HCT116 (cell line): ENCODE measurements around the gene STX1B. TPM values are rescaled to one million over a fixed set of nuclear protein-coding genes. Genes with fewer than 3 reads are reported as not detected.

ENCODE experiments used
- ATAC-seq: fragments of 200-7000 bp; cut with Tn5 transposase; 2 replicates; pipeline ENCODE4 v1.9.1; 2020; ENCODE audit warnings: mild to moderate bottlenecking, moderate library complexity
- BruUV-seq: library from RNA; stranded (reverse); fragments of 400-500 nt; replicated peaks from 2 replicates; lab custom pipeline; 2021; lab: Mats Ljungman, UMichigan
- CTCF ChIA-PET: fragments of 300-600 bp; sonication (Branson Sonifier 250); formaldehyde crosslinking; loops from one replicate; lab custom pipeline; 2021; ENCODE audit warnings: antibody characterized with exemption; lab: Charles Lee
- POLR2A ChIA-PET: fragments of 300-600, 350-600 bp; sonication (Branson Sonifier 250); formaldehyde crosslinking; loops from one replicate; lab custom pipeline; 2021; ENCODE audit warnings: antibody characterized with exemption; lab: Charles Lee
- RAD21 ChIA-PET, 2 experiments: fragments of 300-600 bp; sonication (Branson Sonifier 250); formaldehyde crosslinking; loops; one replicate each; lab custom pipeline; 2023; ENCODE audit warnings: low total read pairs in 2 of 2; ENCODE audit not compliant: uncharacterized antibody in 2 of 2, unreplicated experiment in 2 of 2, low non-redundant PET in 1 of 2; lab: Charles Lee
- DNase-seq: peaks from one replicate; pipeline ENCODE4 v3.0.0-alpha.2; 2010; ENCODE audit warnings: low read depth, low spot score
- H2AFZ ChIP-seq: fragments of 200-600 bp; shearing (Covaris generic), sonication (generic); 2 replicates; pipeline ENCODE4 v1.6.1; 2017; ENCODE audit warnings: low read depth, mixed run types, mixed read lengths, antibody characterized with exemption, low read length; ENCODE audit not compliant: poor library complexity, severe bottlenecking
- H3K27ac ChIP-seq: 2 replicates; pipeline ENCODE4 v1.5.1; 2012; ENCODE audit warnings: low read depth, low read length
- H3K27me3 ChIP-seq: fragments of 200-600 bp; sonication (generic); 2 replicates; pipeline ENCODE4 v1.6.1; 2016; ENCODE audit warnings: mixed run types, low read length, mixed read lengths; ENCODE audit not compliant: insufficient read depth
- H3K36me3 ChIP-seq, 2 experiments: fragments of 200-500 bp in 1 of 2; fragments of 200-600 bp in 1 of 2; sonication (Bioruptor generic) in 1 of 2; sonication (generic) in 1 of 2; 2 replicates each; pipeline versions ENCODE4 v1.5.1 to v1.6.1; 2014 to 2016; ENCODE audit warnings: low read length in 2 of 2, inconsistent platforms in 1 of 2, mixed read lengths in 1 of 2, mixed run types in 1 of 2; ENCODE audit not compliant: insufficient read depth in 2 of 2, control insufficient read depth in 1 of 2
- H3K4me1 ChIP-seq, 2 experiments: fragments of 200-600 bp in 1 of 2; sonication (generic) in 1 of 2; 2 replicates each; pipeline versions ENCODE4 v1.5.1 to v1.6.1; 2012 to 2017; ENCODE audit warnings: low read length in 2 of 2, inconsistent platforms in 1 of 2, mild to moderate bottlenecking in 1 of 2, mixed read lengths in 1 of 2, mixed run types in 1 of 2, moderate library complexity in 1 of 2; ENCODE audit not compliant: insufficient read depth in 2 of 2, control insufficient read depth in 1 of 2
- H3K4me2 ChIP-seq: fragments of 200-600 bp; sonication (generic); 2 replicates; pipeline ENCODE4 v1.6.1; 2017; ENCODE audit warnings: mixed run types, low read length, mixed read lengths
- H3K4me3 ChIP-seq, 2 experiments: fragments of 200-600 bp in 1 of 2; sonication (generic) in 1 of 2; replicated peaks in 1 of 2; 2 replicates each; pipeline ENCODE4 v1.5.1; 2011 to 2016; ENCODE audit warnings: low read length in 2 of 2, control low read depth in 1 of 2, low read depth in 1 of 2, mild to moderate bottlenecking in 1 of 2, mixed read lengths in 1 of 2, mixed run types in 1 of 2
- H3K79me2 ChIP-seq: fragments of 200-600 bp; sonication (generic); 2 replicates; pipeline ENCODE4 v1.6.1; 2017; ENCODE audit warnings: mild to moderate bottlenecking, mixed run types, low read length, moderate library complexity, mixed read lengths; ENCODE audit not compliant: insufficient read depth
- H3K9ac ChIP-seq: fragments of 200-600 bp; sonication (generic); 2 replicates; pipeline ENCODE4 v1.6.1; 2016; ENCODE audit warnings: low read length, mixed read lengths
- H3K9me2 ChIP-seq: fragments of 200-600 bp; sonication (generic), shearing (Covaris generic); 2 replicates; pipeline ENCODE4 v1.6.1; 2017; ENCODE audit warnings: mixed run types, mild to moderate bottlenecking, moderate library complexity; ENCODE audit not compliant: insufficient read depth
- H3K9me3 ChIP-seq, 2 experiments: fragments of 200-500 bp in 1 of 2; fragments of 200-600 bp in 1 of 2; sonication (Bioruptor generic) in 1 of 2; sonication (generic) in 1 of 2; 2 replicates each; pipeline ENCODE4 v1.6.1; 2014 to 2017; ENCODE audit warnings: low read length in 2 of 2, mixed read lengths in 2 of 2, inconsistent platforms in 1 of 2, low read depth in 1 of 2, mild to moderate bottlenecking in 1 of 2, mixed run types in 1 of 2, moderate library complexity in 1 of 2; ENCODE audit not compliant: control insufficient read depth in 1 of 2, insufficient read depth in 1 of 2
- H4K20me1 ChIP-seq: fragments of 200-600 bp; sonication (generic), shearing (Covaris generic); 2 replicates; pipeline ENCODE4 v1.6.1; 2017; ENCODE audit warnings: mixed run types, mild to moderate bottlenecking, moderate library complexity; ENCODE audit not compliant: insufficient read depth
- CTCF ChIP-seq, 3 experiments: fragments of 200-600 bp in 1 of 3; sonication (generic) in 1 of 3; IDR thresholded peaks in 2 of 3; conservative IDR thresholded peaks in 1 of 3; 2 replicates each; pipeline ENCODE4 v1.5.1; 2012 to 2017; ENCODE audit warnings: low read depth in 2 of 3, low read length in 2 of 3, antibody characterized with exemption in 1 of 3, borderline replicate concordance in 1 of 3, control low read depth in 1 of 3, mild to moderate bottlenecking in 1 of 3, mixed read lengths in 1 of 3, mixed run types in 1 of 3, moderate library complexity in 1 of 3; ENCODE audit not compliant: insufficient read depth in 1 of 3
- EGR1 ChIP-seq: IDR thresholded peaks from 2 replicates; pipeline ENCODE4 v1.6.1; 2012; ENCODE audit warnings: low read depth
- JUND ChIP-seq: IDR thresholded peaks from 2 replicates; pipeline ENCODE4 v1.6.1; 2012
- MAX ChIP-seq: IDR thresholded peaks from 2 replicates; pipeline ENCODE4 v1.6.1; 2012
- POLR2A ChIP-seq: IDR thresholded peaks from 2 replicates; pipeline ENCODE4 v1.7.0; 2011; ENCODE audit warnings: borderline replicate concordance; ENCODE audit not compliant: insufficient read depth, insufficient read length; ENCODE audit errors: extremely low read depth
- POLR2AphosphoS5 ChIP-seq: IDR thresholded peaks from 2 replicates; pipeline ENCODE4 v1.6.1; 2011; ENCODE audit warnings: mild to moderate bottlenecking, low read depth, low read length, moderate library complexity
- RAD21 ChIP-seq: IDR thresholded peaks from 2 replicates; pipeline ENCODE4 v1.6.1; 2012; ENCODE audit warnings: low read depth, mild to moderate bottlenecking
- SP1 ChIP-seq: IDR thresholded peaks from 2 replicates; pipeline ENCODE4 v1.6.1; 2012; ENCODE audit warnings: low read depth
- SRF ChIP-seq: IDR thresholded peaks from 2 replicates; pipeline ENCODE4 v1.6.1; 2012; ENCODE audit warnings: low read depth
- TCF7L2 ChIP-seq: IDR thresholded peaks from 2 replicates; pipeline ENCODE4 v1.7.0; 2011; ENCODE audit warnings: borderline replicate concordance, inconsistent platforms; ENCODE audit not compliant: insufficient read depth, insufficient read length; ENCODE audit errors: extremely low read depth
- YY1 ChIP-seq: IDR thresholded peaks from 2 replicates; pipeline ENCODE4 v1.6.1; 2011; ENCODE audit warnings: low read length, low read depth, moderate library complexity, mild to moderate bottlenecking; ENCODE audit not compliant: insufficient replicate concordance; ENCODE audit errors: extremely low read depth
- ZBTB33 ChIP-seq: IDR thresholded peaks from 2 replicates; pipeline ENCODE4 v1.6.1; 2011; ENCODE audit warnings: mild to moderate bottlenecking, low read length, moderate library complexity; ENCODE audit not compliant: insufficient replicate concordance; ENCODE audit errors: extremely low read depth
- ZFX ChIP-seq: fragments of 450-650 bp; IDR thresholded peaks from 2 replicates; pipeline ENCODE4 v1.6.1; 2017
- intact Hi-C: fragments of 100-400 bp; cut with micrococcal nuclease; formaldehyde crosslinking; loops from 2 replicates; pipeline ENCODE4 v1.10.0; 2022
- total RNA-seq: library from RNA; stranded (reverse); gene quantifications from one replicate; pipeline ENCODE4 v1.2.1, GENCODE V29; 2021; ENCODE audit not compliant: unreplicated experiment

Gene STX1B
- total RNA-seq, 1 experiment from 2014 or later, result 1.6 TPM

- TF ChIP-seq ZFX, result no peak
- TF ChIP-seq EGR1, result no peak
- TF ChIP-seq TCF7L2, result no peak
- TF ChIP-seq SP1, result no peak
- no peak for TF ChIP-seq SRF
- no peak for TF ChIP-seq POLR2A
- TF ChIP-seq JUND, result no peak
- no peak for TF ChIP-seq CTCF (IDR thresholded peaks at IDR 0.05 in 2 of 3, conservative IDR thresholded peaks at IDR 0.05 in 1 of 3; ENCODE audit: borderline replicate concordance in 1 of 3, insufficient read depth in 1 of 3, low read depth in 2 of 3, low read length in 2 of 3)
- no peak for TF ChIP-seq YY1
- TF ChIP-seq RAD21, result no peak
- no peak for TF ChIP-seq MAX
- no peak for TF ChIP-seq ZBTB33
- no peak; the same call in 1 of the 2 replicates for TF ChIP-seq POLR2AphosphoS5
- no peaks in the 10 kb centered on the region for H4K20me1 ChIP-seq
- no peaks in the 10 kb centered on the region for H3K9me2 ChIP-seq
- peaks cover 28% of the 10 kb centered on the region for H3K79me2 ChIP-seq
- peaks cover 39 to 43% of the 10 kb centered on the region in 2 experiments for H3K36me3 ChIP-seq
- peak overlapping the region; percentile 100 for H3K27ac ChIP-seq
- H3K9ac ChIP-seq, result peak overlapping the region; percentile 88
- peak overlapping the region; percentile 90 for H3K4me2 ChIP-seq
- intact Hi-C loops, result loop anchor here (10.0 kb wide), 2 partner anchors 136 to 486 kb away; partner anchors contain the start of genes VKORC1 and ZNF843
- RAD21 ChIA-PET, result no interaction called here
- no peak overlapping the region for H2AFZ ChIP-seq
- POLR2A ChIA-PET, result no interaction called here
- peak; percentile 57 for ATAC-seq
- H3K4me1 ChIP-seq, result peaks cover 21 to 28% of the 10 kb centered on the region in 2 experiments
- DNase-seq, result peak; percentile 35
- H3K9me3 ChIP-seq, result no peaks in the 10 kb centered on the region
- no TSS peak for BruUV-seq
- CTCF ChIA-PET, result no interaction called here
- no peaks in the 10 kb centered on the region for H3K27me3 ChIP-seq
- peak overlapping the region; percentile 74 to 88 for H3K4me3 ChIP-seq
These were observed 52.0 kb downstream of the STX1B start for GRCh38 chr16:30958175-30959079.
